Stimulated activated CD4-positive, alpha-beta T cell treated with anti-CD3 and anti-CD28 coated beads, Interleukin-2, amount 100 ng/mL, for 48 hours (primary cell): ENCODE results near the gene FAM110A.
"Not testable (repeated sequence)": the region's sequence is repeated elsewhere in the genome, so short reads cannot be mapped to it uniquely, and the experiment has no call there.

Source experiments
- DNase-seq, 2 donors: peaks; one replicate each; pipeline ENCODE4 v3.0.0-alpha.2; 2020

Gene FAM110A

GRCh38 chr20:833450-834150, at the start of gene FAM110A:
Gene FAM110A (plus strand): TSS chr20:833715. CDS start chr20:844805, 11,090 bp downstream.
- peak; percentile 90 to 91 for DNase-seq

GRCh38 chr20:787825-788224, 45.7 kb upstream of the FAM110A start:
- no peak for DNase-seq

GRCh38 chr20:791056-791455, 42.5 kb upstream of the FAM110A start:
- DNase-seq: no peak

- DNase-seq: no peak
Measured at GRCh38 chr20:792248-792647, 41.3 kb upstream of the FAM110A start.

GRCh38 chr20:796921-797320, 36.6 kb upstream of the FAM110A start:
- DNase-seq: no peak

- DNase-seq: not testable (repeated sequence)
Measured at GRCh38 chr20:798746-799145, 34.8 kb upstream of the FAM110A start.

- DNase-seq: not testable (repeated sequence)
Measured at GRCh38 chr20:800026-800425, 33.5 kb upstream of the FAM110A start.

- no peak for DNase-seq
Measured at GRCh38 chr20:801678-802077, 31.8 kb upstream of the FAM110A start.

GRCh38 chr20:805713-806112, 27.8 kb upstream of the FAM110A start:
- no peak for DNase-seq

- not testable (repeated sequence) for DNase-seq
Measured at GRCh38 chr20:811776-812434, 21.6 kb upstream of the FAM110A start.

GRCh38 chr20:812435-812814, 21.1 kb upstream of the FAM110A start:
- not testable (repeated sequence) for DNase-seq

GRCh38 chr20:813390-813789, 20.1 kb upstream of the FAM110A start:
- DNase-seq: no peak

- no peak for DNase-seq
Measured at GRCh38 chr20:815226-815625, 18.3 kb upstream of the FAM110A start.

- peak; percentile 58 to 61 for DNase-seq
Measured at GRCh38 chr20:815914-816606, 17.5 kb upstream of the FAM110A start.

GRCh38 chr20:818001-818664, 15.4 kb upstream of the FAM110A start:
- no peak for DNase-seq

GRCh38 chr20:819680-820322, 13.7 kb upstream of the FAM110A start:
- no peak for DNase-seq

GRCh38 chr20:820323-820953, 13.1 kb upstream of the FAM110A start:
- no peak for DNase-seq

- DNase-seq: no peak
Measured at GRCh38 chr20:821046-821730, 12.3 kb upstream of the FAM110A start.

- DNase-seq: no peak
Measured at GRCh38 chr20:821731-822065, 11.8 kb upstream of the FAM110A start.

GRCh38 chr20:822651-823573, 10.6 kb upstream of the FAM110A start:
- no peak for DNase-seq

- no peak for DNase-seq
Measured at GRCh38 chr20:823574-823902, 10.0 kb upstream of the FAM110A start.
